ENCODE data around the gene VSTM5.

- TF ChIP-seq CTCF (optimal IDR thresholded peaks at IDR 0.05 in 1 of 3, IDR thresholded peaks at IDR 0.05 in 1 of 3, conservative IDR thresholded peaks at IDR 0.05 in 1 of 3; ENCODE audit: extremely low read depth in 1 of 3, insufficient read depth in 2 of 3, low read length in 3 of 3) = no peak
- no peak for TF ChIP-seq EZH2 (IDR thresholded peaks at IDR 0.05; ENCODE audit: low read length)
Measured at GRCh38 chr11:93849201-93849600, 1.2 kb downstream of the VSTM5 start.
